ENCODE measurements around the gene CNNM2.
A peak's percentile ranks its signal among the peaks of the same experiment; 100 is the strongest.

DNA sequence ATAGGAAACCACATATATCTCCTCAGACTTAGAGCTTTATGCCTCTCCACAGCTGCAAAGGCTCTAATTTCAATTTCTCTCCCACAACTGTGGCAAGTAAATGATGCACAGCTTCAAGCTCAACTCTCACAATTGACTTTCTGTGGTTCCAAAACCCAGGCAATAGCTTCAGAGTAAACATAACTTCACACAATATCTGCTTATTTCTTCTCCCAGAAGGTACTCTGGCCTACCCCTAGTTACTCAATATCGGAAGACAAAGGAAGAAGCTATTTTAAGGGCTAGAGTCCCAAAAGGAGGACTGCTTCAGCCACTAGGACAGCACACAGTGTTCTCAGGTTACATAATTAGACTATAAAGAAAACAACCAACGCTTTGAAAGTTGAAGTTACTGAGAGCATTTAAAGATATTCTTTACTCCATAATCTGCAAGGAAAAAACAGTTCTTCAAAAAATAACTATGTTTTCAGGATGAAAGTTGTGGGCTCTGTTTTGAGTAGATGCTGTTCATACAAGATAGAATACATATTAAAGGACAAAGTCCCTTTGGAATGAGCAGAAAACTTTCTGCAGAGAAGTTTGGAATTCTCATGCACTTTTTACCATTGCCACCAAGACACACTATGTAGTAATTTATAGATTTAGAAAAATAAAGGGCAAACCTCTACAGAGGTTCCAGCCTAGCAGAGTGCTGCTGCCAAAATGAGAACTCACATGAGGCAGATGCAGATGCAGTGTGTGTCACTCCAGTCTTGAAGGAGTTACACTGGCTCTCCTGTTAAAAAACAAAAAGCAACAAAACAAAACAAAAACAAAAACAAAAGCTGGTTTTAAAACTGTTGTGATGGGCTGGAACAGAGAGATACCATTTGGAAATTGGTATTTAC is 193.2 kb downstream of the CNNM2 start:
- TF ChIP-seq, protein P1, sequence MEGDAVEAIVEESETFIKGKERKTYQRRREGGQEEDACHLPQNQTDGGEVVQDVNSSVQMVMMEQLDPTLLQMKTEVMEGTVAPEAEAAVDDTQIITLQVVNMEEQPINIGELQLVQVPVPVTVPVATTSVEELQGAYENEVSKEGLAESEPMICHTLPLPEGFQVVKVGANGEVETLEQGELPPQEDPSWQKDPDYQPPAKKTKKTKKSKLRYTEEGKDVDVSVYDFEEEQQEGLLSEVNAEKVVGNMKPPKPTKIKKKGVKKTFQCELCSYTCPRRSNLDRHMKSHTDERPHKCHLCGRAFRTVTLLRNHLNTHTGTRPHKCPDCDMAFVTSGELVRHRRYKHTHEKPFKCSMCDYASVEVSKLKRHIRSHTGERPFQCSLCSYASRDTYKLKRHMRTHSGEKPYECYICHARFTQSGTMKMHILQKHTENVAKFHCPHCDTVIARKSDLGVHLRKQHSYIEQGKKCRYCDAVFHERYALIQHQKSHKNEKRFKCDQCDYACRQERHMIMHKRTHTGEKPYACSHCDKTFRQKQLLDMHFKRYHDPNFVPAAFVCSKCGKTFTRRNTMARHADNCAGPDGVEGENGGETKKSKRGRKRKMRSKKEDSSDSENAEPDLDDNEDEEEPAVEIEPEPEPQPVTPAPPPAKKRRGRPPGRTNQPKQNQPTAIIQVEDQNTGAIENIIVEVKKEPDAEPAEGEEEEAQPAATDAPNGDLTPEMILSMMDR (IDR thresholded peaks at IDR 0.05): peak in 1 of 4 donors; percentile 7
- no peak for TF ChIP-seq POLR2A (IDR thresholded peaks at IDR 0.05)

Data from right lobe of liver (tissue), 4 donors.